Activated T-cell treated with anti-CD3 and anti-CD28 coated beads, Interleukin-2, amount 50 U/mL, for 72 hours (primary cell): ENCODE results near the gene SMARCB1. TPM values are rescaled to one million over a fixed set of nuclear protein-coding genes. Genes with fewer than 3 reads are reported as not detected.
A peak's percentile ranks its signal among the peaks of the same experiment; 100 is the strongest.

ENCODE experiments used
- ATAC-seq, 2 donors: fragments of 150-1000 bp; cut with Tn5 transposase; replicated peaks in 1 of 2; 2 replicates each; pipeline ENCODE4 v1.10.0; 2021; ENCODE audit warnings: moderate library complexity in 2 of 2, mild to moderate bottlenecking in 1 of 2
- DNase-seq, 2 donors: peaks; one replicate each; pipeline ENCODE4 v3.0.0; 2021 to 2022; ENCODE audit warnings: mixed read lengths in 1 of 2
- H3K27ac Mint-ChIP-seq: one replicate; pipeline ENCODE4 v1.8.0; 2022; ENCODE audit warnings: mild to moderate bottlenecking, moderate library complexity, mixed read lengths
- H3K27me3 Mint-ChIP-seq: one replicate; pipeline ENCODE4 v1.8.0; 2022; ENCODE audit warnings: low read depth, mixed read lengths
- H3K36me3 Mint-ChIP-seq, 2 donors: one replicate each; pipeline ENCODE4 v1.8.0; 2022; ENCODE audit warnings: mixed read lengths in 2 of 2, mild to moderate bottlenecking in 1 of 2; ENCODE audit not compliant: insufficient read depth in 2 of 2
- H3K4me1 Mint-ChIP-seq: one replicate; pipeline ENCODE4 v1.8.0; 2022; ENCODE audit warnings: low read depth, mixed read lengths
- H3K4me3 Mint-ChIP-seq, 2 donors: one replicate each; pipeline ENCODE4 v1.8.0; 2022; ENCODE audit warnings: mild to moderate bottlenecking in 2 of 2, mixed read lengths in 2 of 2, moderate library complexity in 2 of 2
- H3K9me3 Mint-ChIP-seq, 2 donors: one replicate each; pipeline ENCODE4 v1.8.0; 2022; ENCODE audit warnings: mixed read lengths in 2 of 2
- total RNA-seq, 2 donors: library from RNA; stranded (reverse); gene quantifications; one replicate each; pipeline ENCODE4 v1.2.3, GENCODE V29; 2022

SMARCB1 gene
- 10 to 100 TPM; 67.4 to 83.0 TPM for total RNA-seq

DNA sequence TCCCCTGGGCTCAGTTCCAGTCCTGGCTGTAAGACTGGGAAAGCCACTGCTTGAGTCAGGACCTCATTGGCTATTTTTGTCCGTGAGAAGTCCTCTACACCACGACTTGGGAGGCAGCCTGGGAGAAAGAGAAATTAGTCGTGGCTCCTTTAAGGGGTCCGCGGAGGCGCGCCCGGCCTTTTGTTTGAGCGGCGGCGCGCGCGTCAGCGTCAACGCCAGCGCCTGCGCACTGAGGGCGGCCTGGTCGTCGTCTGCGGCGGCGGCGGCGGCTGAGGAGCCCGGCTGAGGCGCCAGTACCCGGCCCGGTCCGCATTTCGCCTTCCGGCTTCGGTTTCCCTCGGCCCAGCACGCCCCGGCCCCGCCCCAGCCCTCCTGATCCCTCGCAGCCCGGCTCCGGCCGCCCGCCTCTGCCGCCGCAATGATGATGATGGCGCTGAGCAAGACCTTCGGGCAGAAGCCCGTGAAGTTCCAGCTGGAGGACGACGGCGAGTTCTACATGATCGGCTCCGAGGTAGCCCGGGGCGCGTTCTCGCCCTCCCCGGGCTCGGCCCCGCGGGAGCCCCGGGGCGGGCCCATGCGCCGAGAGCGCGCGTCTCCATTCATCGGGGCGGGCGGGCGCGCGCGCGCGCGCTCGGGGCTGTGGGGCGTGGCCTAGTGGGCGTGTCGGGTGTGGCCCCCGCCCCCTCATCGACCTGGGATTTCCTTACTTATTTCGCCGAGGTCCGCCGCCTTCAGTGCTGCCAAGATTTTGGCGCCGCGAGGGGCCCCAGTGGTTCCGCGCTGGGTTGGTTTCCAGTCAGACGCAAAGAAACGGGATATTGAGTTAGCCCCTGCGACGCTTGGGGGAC lies at the start of gene SMARCB1:
Gene SMARCB1, plus strand, starts transcription at position 215 of the 848 bp plus-strand sequence. Its CDS starts 204 bp downstream, at position 419.
- H3K36me3 Mint-ChIP-seq, result no peaks in the 10 kb centered on the region

DNA sequence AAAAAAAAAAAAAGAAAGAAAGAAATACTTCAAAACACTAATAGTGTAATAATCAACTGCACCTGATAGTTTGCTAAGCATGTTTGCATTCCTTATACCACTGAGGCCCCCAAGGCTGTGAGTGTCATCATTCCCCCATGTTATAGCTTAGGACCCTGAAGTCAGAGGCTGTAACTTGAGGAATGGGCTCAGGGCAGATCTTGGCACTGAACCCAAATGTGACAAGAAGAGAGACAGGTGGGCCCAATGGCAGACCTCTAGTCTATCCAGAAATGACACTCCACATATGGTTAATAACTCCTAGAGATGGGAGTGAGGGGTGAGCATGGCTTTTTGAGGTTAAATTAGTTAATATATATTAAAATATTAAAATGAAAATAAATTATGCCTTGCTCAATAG lies 49.1 kb upstream of the SMARCB1 start:
- Mint-ChIP-seq H3K4me3 (no peak overlapping the region), H3K36me3 (no peaks in the 10 kb centered on the region), H3K27ac (no peak overlapping the region), H3K4me1 (no peaks in the 10 kb centered on the region), H3K9me3 (no peaks in the 10 kb centered on the region), H3K27me3 (no peaks in the 10 kb centered on the region)
- no peak for DNase-seq
- ATAC-seq, result no peak

More for the DNA sequence above, at the start of gene SMARCB1:
- DNase-seq (peak; percentile 88 to 91), ATAC-seq (peak; percentile 85 to 88)
- H3K27me3 Mint-ChIP-seq, result no peaks in the 10 kb centered on the region
- peak within 1 kb of the TSS; percentile 95 for H3K27ac Mint-ChIP-seq
- peak within 1 kb of the TSS; percentile 88 to 90 for H3K4me3 Mint-ChIP-seq
- H3K9me3 Mint-ChIP-seq, result no peaks in the 10 kb centered on the region
- H3K4me1 Mint-ChIP-seq, result peaks cover 38% of the 10 kb centered on the region

DNA sequence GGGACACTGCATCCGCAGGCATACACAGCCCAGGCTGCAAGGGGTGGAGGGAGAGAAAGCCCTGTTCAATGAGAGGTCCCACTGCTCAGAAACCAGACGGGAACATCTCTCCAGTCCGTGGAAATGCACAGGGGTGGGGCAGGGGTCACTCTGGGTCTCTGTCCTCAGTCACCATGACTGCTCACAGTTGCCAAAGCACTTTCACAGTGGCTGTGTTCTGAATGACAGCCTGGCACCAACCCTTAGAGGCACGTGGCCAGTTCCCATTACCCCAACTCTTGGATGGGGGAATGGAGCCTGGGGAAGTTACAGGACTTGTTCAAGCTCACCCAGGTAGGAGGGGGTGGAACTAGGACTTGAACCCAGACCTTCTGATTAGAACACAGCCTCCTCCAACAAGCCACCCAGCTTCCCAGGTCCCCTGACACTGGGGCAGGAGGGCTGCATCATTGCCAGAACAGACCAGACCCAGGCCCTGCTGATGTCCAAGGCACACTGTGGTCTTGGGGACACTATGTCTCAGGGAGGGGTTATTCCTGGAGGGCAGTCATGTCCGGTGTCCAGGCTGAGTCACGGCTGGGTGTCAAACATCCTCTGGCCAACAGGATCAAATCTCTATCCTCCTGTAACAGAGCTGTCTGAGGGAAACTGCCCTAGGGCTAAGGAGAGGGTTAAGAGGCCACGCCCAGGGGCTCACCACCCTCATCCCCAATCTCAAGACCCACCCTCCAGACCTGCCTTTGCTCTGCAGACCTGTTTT lies 44.1 kb upstream of the SMARCB1 start:
- H3K9me3 Mint-ChIP-seq, result no peaks in the 10 kb centered on the region
- peaks cover 13 to 14% of the 10 kb centered on the region in 2 donors for H3K36me3 Mint-ChIP-seq
- no peaks in the 10 kb centered on the region for H3K27me3 Mint-ChIP-seq
- no peaks in the 10 kb centered on the region for H3K4me1 Mint-ChIP-seq
- H3K4me3 Mint-ChIP-seq, result no peak overlapping the region
- no peak for ATAC-seq
- H3K27ac Mint-ChIP-seq, result no peak overlapping the region
- no peak for DNase-seq

DNA sequence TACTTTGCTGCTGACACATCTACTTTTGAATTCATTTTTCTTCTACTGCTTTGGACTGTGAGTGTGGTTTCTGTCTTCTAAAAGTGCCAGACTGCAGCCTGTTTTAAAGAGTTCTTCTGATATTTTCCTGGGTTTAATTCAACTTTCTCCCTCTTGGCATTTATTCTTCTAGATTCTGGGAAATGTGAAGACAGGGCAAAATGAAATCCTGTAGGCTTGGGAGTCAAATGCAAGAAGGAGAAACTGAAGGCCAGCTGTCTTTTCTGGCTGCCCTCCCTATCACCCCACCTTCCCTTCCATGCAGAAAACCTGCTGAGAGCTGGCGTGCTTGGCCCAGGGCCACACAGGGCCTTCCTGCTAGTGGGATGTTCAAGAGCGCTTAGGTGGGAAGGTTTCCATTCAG lies 43.5 kb upstream of the SMARCB1 start:
- no peak for ATAC-seq
- H3K27ac Mint-ChIP-seq, result no peak overlapping the region
- no peaks in the 10 kb centered on the region for H3K4me1 Mint-ChIP-seq
- no peaks in the 10 kb centered on the region for H3K27me3 Mint-ChIP-seq
- DNase-seq, result no peak
- H3K9me3 Mint-ChIP-seq, result no peaks in the 10 kb centered on the region
- H3K4me3 Mint-ChIP-seq, result no peak overlapping the region
- H3K36me3 Mint-ChIP-seq, result peaks cover 13 to 14% of the 10 kb centered on the region in 2 donors

DNA sequence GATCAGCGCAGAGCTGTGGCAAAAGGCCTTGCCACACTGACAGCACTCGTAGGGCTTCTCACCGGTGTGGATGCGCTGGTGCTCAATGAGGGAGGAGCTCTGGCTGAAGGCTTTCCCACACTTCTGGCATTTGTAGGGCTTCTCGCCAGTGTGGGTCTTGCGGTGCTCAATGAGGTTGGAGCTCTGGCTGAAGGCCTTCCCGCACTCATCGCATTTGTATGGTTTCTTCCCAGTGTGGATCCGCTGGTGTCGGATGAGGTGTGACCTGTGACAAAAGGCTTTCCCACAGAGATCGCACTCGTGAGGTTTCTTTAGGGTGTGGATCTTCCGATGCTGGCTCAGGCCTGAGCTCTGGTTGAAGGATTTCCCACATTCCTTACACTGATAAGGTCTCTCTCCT lies 42.8 kb upstream of the SMARCB1 start:
- Mint-ChIP-seq H3K9me3 (no peaks in the 10 kb centered on the region), H3K27me3 (no peaks in the 10 kb centered on the region), H3K4me3 (no peak overlapping the region), H3K4me1 (no peaks in the 10 kb centered on the region), H3K36me3 (peaks cover 13 to 14% of the 10 kb centered on the region in 2 donors), H3K27ac (no peak overlapping the region)
- DNase-seq (no peak), ATAC-seq (no peak)

DNA sequence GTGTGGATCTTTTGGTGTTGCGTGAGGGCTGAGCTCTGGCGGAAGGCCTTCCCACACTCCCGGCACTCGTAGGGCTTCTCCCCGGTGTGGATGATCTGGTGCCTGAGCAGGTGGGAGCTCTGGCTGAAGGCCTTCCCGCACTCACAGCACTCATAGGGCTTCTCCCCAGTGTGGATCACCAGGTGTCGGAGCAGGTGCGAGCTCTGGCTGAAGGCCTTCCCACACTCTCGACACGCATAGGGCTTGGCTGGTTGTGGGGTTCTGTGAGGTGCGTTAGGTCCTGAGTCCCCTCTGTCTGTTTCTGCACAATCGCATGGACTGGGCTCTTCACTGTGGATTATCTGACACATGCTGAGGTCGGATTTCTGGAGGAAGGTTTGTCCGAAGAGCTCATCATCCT lies 42.3 kb upstream of the SMARCB1 start:
- peaks cover under 1% of the 10 kb centered on the region for H3K4me1 Mint-ChIP-seq

DNA sequence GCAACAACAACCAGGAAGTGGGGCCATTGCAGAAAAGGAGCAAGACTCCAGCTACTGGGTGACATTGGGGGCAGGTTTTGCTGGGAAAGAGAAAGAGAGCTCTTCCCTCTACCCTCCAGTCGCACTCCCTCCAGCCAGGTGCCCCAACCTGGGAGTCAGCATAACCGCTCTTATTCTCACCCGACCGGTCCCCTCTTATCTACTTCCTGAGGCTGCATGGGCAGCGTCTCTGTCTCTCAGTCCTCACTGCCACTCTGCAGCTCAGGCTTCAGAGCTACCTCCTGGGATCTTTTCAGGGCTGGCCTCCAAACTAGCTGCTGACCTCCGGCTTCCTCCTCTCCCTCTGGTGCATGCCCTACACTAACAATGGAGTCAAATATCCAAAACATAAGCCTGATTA lies 41.0 kb upstream of the SMARCB1 start:
- H3K4me3 Mint-ChIP-seq, result no peak overlapping the region
- no peak overlapping the region for H3K27ac Mint-ChIP-seq
- H3K4me1 Mint-ChIP-seq, result peaks cover 12% of the 10 kb centered on the region
- no peaks in the 10 kb centered on the region for H3K9me3 Mint-ChIP-seq
- no peak for DNase-seq
- no peak for ATAC-seq
- H3K36me3 Mint-ChIP-seq, result peaks cover 13 to 14% of the 10 kb centered on the region in 2 donors
- no peaks in the 10 kb centered on the region for H3K27me3 Mint-ChIP-seq

More for the DNA sequence above, 42.3 kb upstream of the SMARCB1 start:
- ATAC-seq (no peak), DNase-seq (no peak)
- H3K9me3 Mint-ChIP-seq, result no peaks in the 10 kb centered on the region
- H3K27ac Mint-ChIP-seq, result no peak overlapping the region
- H3K27me3 Mint-ChIP-seq, result no peaks in the 10 kb centered on the region
- no peak overlapping the region for H3K4me3 Mint-ChIP-seq
- H3K36me3 Mint-ChIP-seq, result peaks cover 13 to 14% of the 10 kb centered on the region in 2 donors

DNA sequence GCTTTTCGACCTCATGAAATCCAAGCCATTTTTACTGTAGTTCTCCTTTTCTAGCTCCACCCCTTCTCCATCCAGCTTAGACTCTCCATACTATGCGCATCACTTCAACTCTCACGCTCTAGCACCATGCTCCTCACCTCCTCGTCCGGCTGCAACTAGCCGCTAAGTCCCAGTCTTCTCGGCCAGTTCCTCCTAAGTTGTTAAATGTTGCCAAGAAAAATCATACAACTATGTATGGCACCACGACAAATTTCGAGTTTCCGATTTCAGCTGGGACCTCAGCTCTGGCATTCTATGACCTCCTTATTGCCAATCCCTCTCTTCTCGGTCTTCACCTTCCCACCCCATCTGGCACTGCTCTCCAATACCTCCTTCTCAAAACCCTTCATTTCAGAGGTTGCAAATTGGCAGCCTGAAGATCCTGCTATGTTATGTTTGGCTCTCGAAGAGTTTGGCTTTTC lies 36.9 kb upstream of the SMARCB1 start:
- Mint-ChIP-seq H3K27ac (no peak overlapping the region), H3K36me3 (peaks cover 2% of the 10 kb centered on the region in 2 donors), H3K9me3 (no peaks in the 10 kb centered on the region), H3K4me1 (peaks cover 19% of the 10 kb centered on the region), H3K4me3 (peak overlapping the region; percentile 93 to 94), H3K27me3 (no peaks in the 10 kb centered on the region)
- DNase-seq, result no peak
- no peak for ATAC-seq

DNA sequence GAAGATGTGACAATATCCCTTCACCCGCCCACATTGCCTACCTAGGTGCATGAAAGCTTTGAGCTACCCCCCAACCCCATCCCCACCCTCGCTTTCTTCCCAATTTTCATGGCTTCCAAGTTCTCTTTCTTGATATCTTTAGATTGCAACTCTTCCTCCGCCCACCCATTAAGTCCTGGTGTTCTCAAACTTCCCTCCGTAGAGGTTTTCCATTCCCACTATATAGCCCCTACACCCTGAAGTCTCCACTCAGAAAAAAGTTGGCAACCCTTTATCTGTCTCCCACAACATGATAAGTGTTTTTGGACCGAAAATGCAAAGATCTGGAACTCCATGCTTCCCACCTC lies 36.4 kb upstream of the SMARCB1 start:
- ATAC-seq, result no peak
- Mint-ChIP-seq H3K36me3 (no peaks in the 10 kb centered on the region), H3K27me3 (no peaks in the 10 kb centered on the region), H3K4me1 (peaks cover 19% of the 10 kb centered on the region), H3K4me3 (peak overlapping the region; percentile 93 to 94), H3K9me3 (no peaks in the 10 kb centered on the region), H3K27ac (peak overlapping the region; percentile 68)
- no peak for DNase-seq

DNA sequence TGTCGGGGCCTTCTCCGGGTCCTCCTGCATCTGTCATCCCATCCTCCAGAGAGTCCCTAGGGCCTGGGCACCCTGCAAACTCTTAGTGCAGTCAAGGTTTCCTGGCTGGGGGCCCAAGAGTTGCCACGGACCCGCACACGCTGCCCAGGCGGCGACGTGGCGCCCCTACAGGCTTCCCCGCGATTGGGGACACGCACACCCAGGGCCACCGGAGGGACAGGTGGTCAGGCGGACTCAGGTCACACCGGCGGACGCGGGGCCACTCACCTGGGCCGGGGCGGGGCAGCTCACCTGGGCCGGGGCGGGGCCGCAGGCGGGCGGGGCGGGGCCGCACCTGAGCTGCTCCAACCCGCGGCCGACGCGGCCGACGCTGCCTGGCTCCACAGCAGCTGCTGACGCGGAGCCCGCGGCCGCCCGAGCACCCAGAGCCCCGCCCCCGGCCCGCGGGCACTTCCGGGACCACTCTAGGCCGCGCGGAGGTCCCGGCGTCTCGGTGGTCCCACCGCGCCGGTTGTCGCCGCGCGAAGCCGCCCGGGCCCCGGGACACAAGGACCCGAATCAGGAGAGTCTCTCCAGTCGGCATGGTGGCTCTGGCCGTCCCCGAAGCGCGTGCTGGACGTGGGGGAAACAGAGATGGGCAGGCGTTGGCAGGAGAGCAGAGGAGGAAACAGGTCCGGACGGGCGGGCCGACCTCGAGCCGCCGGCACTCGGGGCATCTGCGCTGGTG lies 35.9 kb upstream of the SMARCB1 start, which contains the start of gene ZNF70:
Gene ZNF70, minus strand, starts transcription at position 399 of the 727 bp plus-strand sequence. CDS start 5,972 bp downstream, outside the sequence.
- ATAC-seq, result peak; percentile 98 to 99
- H3K4me3 Mint-ChIP-seq, result peak within 1 kb of the TSS; percentile 93 to 94

DNA sequence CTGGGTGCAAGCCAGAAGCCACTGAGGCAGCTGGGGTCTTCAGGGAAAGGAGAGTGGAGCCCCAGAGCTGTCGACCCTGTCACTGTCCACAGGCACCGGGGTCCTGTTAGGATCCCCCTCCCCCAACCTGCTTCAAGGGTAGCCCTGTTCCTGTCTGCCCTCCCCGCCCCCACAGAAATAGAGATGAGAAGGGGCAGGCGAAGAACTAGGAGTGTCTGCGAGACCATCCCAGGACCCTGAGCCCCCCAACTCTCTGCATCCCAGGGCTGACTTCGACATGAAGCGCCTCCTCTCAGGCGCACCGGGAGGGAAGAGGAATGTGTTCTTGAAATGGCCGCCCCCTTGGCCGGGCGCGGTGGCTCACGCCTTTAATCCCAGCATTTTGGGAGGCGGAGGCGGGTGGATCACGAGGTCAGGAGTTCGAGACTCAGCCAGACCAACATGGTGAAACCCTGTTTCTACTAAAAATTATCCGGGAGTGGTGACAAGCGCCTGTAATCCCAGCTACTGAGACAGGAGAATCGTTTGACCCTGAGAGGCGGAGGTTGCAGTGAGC lies 35.2 kb upstream of the SMARCB1 start:
- DNase-seq (peak in 1 of 2 donors; percentile 21), ATAC-seq (no peak)
- Mint-ChIP-seq H3K36me3 (no peaks in the 10 kb centered on the region), H3K4me3 (peak overlapping the region; percentile 85 to 87), H3K4me1 (peaks cover 19% of the 10 kb centered on the region), H3K27me3 (no peaks in the 10 kb centered on the region), H3K9me3 (no peaks in the 10 kb centered on the region), H3K27ac (peak overlapping the region; percentile 72)

More for the DNA sequence above, 35.9 kb upstream of the SMARCB1 start, which contains the start of gene ZNF70:
- Mint-ChIP-seq H3K9me3 (no peaks in the 10 kb centered on the region), H3K27ac (peak within 1 kb of the TSS; percentile 72), H3K4me1 (peaks cover 19% of the 10 kb centered on the region), H3K36me3 (no peaks in the 10 kb centered on the region), H3K27me3 (no peaks in the 10 kb centered on the region)
- DNase-seq, result peak; percentile 87 to 92

DNA sequence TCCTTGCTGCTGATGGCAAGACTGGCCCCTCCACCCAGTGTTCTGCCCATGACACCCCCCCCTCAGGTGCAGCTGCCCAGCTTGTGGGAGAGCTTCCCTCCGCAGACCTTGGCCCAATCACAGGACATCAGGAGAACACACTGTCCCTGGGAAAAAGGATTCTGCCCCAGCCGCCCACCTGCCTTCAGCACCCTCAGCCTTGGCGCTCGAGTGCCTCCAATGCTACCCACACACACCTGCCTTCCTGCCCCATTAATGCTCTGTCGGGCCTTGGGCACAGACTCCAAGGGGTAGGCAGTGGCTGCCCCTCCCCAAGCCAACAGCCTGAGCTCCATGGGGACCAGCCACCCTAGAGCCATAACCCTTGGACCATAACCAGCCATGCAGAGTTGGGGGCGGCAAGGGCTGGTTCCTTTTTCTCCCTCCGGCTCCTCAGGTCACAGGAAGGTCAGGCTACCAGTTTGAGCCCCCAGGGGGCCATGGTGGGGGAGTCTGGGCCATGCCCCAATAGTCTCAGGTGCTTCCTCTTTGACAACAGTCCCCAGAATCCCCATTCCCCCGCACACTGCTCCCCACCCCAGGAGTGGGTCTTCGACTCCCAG lies 34.6 kb upstream of the SMARCB1 start:
- peak overlapping the region; percentile 85 to 87 for H3K4me3 Mint-ChIP-seq
- no peak for ATAC-seq
- no peak overlapping the region for H3K27ac Mint-ChIP-seq
- no peaks in the 10 kb centered on the region for H3K9me3 Mint-ChIP-seq
- H3K4me1 Mint-ChIP-seq, result peaks cover 19% of the 10 kb centered on the region
- no peak for DNase-seq
- H3K36me3 Mint-ChIP-seq, result no peaks in the 10 kb centered on the region
- no peaks in the 10 kb centered on the region for H3K27me3 Mint-ChIP-seq
